ENCODE data around the gene GFAP.

Gene GFAP

GRCh38 chr17:44912763-44913544, 2.3 kb downstream of the GFAP start:
- Histone ChIP-seq H2AFZ (ENCODE audit: low read length) (peak overlapping the region; percentile 55; the same call in 1 of the 2 replicates), H3K9me2 (replicated peaks; ENCODE audit: low read depth, low read length) (no peaks in the 10 kb centered on the region), H3F3A (ENCODE audit: low read depth) (no peaks in the 10 kb centered on the region), H3K4me1 (ENCODE audit: insufficient read depth, low read length, poor library complexity, severe bottlenecking) (no peaks in the 10 kb centered on the region), H3K9me3 (ENCODE audit: insufficient read depth, low read depth, low read length) (no peaks in the 10 kb centered on the region), H3K27me3 (ENCODE audit: insufficient read depth, low read length, poor library complexity, severe bottlenecking) (no peaks in the 10 kb centered on the region), H3K4me3 (ENCODE audit: low read length, poor library complexity, severe bottlenecking) (no peak overlapping the region), H4K20me1 (ENCODE audit: insufficient read depth, low read length, poor library complexity, severe bottlenecking) (no peaks in the 10 kb centered on the region), H3K4me2 (ENCODE audit: low read depth, low read length, poor library complexity, severe bottlenecking) (no peak overlapping the region), H3K79me2 (ENCODE audit: insufficient read depth, low read length) (no peaks in the 10 kb centered on the region), H3K36me3 (ENCODE audit: insufficient read depth, low read length) (no peaks in the 10 kb centered on the region), H3K9ac (ENCODE audit: low read depth, low read length, poor library complexity, severe bottlenecking) (no peak overlapping the region)
- TF ChIP-seq CTCF (conservative IDR thresholded peaks at IDR 0.05; ENCODE audit: low read length) (no peak), EZH2phosphoT487 (IDR thresholded peaks at IDR 0.05; ENCODE audit: borderline replicate concordance) (no peak)

GRCh38 chr17:44911133-44912001, 3.9 kb downstream of the GFAP start:
- no peaks in the 10 kb centered on the region for H3K79me2 ChIP-seq (ENCODE audit: insufficient read depth, low read length)
- no peaks in the 10 kb centered on the region for H3K9me3 ChIP-seq (ENCODE audit: insufficient read depth, low read depth, low read length)
- H3F3A ChIP-seq (ENCODE audit: low read depth): no peaks in the 10 kb centered on the region
- H3K4me2 ChIP-seq (ENCODE audit: low read depth, low read length, poor library complexity, severe bottlenecking): no peak overlapping the region
- H2AFZ ChIP-seq (ENCODE audit: low read length): no peak overlapping the region
- TF ChIP-seq CTCF (conservative IDR thresholded peaks at IDR 0.05; ENCODE audit: low read length): peak; percentile 63
- no peak for TF ChIP-seq EZH2phosphoT487 (IDR thresholded peaks at IDR 0.05; ENCODE audit: borderline replicate concordance)
- H3K4me1 ChIP-seq (ENCODE audit: insufficient read depth, low read length, poor library complexity, severe bottlenecking): no peaks in the 10 kb centered on the region
- no peaks in the 10 kb centered on the region for H3K36me3 ChIP-seq (ENCODE audit: insufficient read depth, low read length)
- H4K20me1 ChIP-seq (ENCODE audit: insufficient read depth, low read length, poor library complexity, severe bottlenecking): no peaks in the 10 kb centered on the region
- no peak overlapping the region for H3K4me3 ChIP-seq (ENCODE audit: low read length, poor library complexity, severe bottlenecking)
- H3K27me3 ChIP-seq (ENCODE audit: insufficient read depth, low read length, poor library complexity, severe bottlenecking): no peaks in the 10 kb centered on the region
- H3K9me2 ChIP-seq (replicated peaks; ENCODE audit: low read depth, low read length): no peaks in the 10 kb centered on the region
- no peak overlapping the region for H3K9ac ChIP-seq (ENCODE audit: low read depth, low read length, poor library complexity, severe bottlenecking)

- TF ChIP-seq EZH2phosphoT487 (IDR thresholded peaks at IDR 0.05; ENCODE audit: borderline replicate concordance): no peak
- TF ChIP-seq CTCF (conservative IDR thresholded peaks at IDR 0.05; ENCODE audit: low read length): no peak
- Histone ChIP-seq H3K79me2 (ENCODE audit: insufficient read depth, low read length) (no peaks in the 10 kb centered on the region), H3K4me1 (ENCODE audit: insufficient read depth, low read length, poor library complexity, severe bottlenecking) (no peaks in the 10 kb centered on the region), H3K27me3 (ENCODE audit: insufficient read depth, low read length, poor library complexity, severe bottlenecking) (no peaks in the 10 kb centered on the region), H3K9me3 (ENCODE audit: insufficient read depth, low read depth, low read length) (no peaks in the 10 kb centered on the region), H2AFZ (ENCODE audit: low read length) (no peak overlapping the region), H3K36me3 (ENCODE audit: insufficient read depth, low read length) (no peaks in the 10 kb centered on the region), H3K9ac (ENCODE audit: low read depth, low read length, poor library complexity, severe bottlenecking) (no peak overlapping the region), H3F3A (ENCODE audit: low read depth) (no peaks in the 10 kb centered on the region), H4K20me1 (ENCODE audit: insufficient read depth, low read length, poor library complexity, severe bottlenecking) (no peaks in the 10 kb centered on the region), H3K9me2 (replicated peaks; ENCODE audit: low read depth, low read length) (no peaks in the 10 kb centered on the region), H3K4me2 (ENCODE audit: low read depth, low read length, poor library complexity, severe bottlenecking) (no peak overlapping the region), H3K4me3 (ENCODE audit: low read length, poor library complexity, severe bottlenecking) (no peak overlapping the region)
Observed at GRCh38 chr17:44910231-44911106, 4.8 kb downstream of the GFAP start.

Data from Loucy (cell line).